ENCODE measurements around the gene LRRC49. TPM values are rescaled to one million over a fixed set of nuclear protein-coding genes. Genes with fewer than 3 reads are reported as not detected.

Gene LRRC49
- total and polyA plus RNA-seq, 2 of the 13 experiments (the other 11 are each of a cell fraction or from before 2014, with no cell fraction given) = 0.57 to 1.00 TPM

DNA sequence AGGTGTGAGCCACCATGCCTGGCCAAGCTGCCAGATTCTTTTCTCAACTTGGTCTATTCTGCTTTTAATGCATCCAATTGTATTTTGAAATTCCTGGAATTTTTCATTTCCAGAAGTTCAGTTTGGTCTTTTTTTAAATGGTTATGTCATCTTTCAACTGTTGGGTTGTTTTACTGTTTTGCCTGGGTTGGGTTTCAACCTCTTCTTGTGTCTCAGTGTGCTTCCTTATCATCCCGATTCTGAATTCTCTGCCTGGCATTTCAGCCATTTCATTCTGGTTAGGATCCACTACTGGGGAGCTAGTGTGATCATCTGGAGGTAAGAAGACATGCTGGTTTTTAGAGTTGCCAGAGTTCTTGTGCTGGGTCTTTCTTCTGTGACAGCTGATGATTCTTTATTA is 61.5 kb downstream of the LRRC49 start:
- no peak overlapping the region for H3K4me2 ChIP-seq (ENCODE audit: low read depth, low read length)

DNA sequence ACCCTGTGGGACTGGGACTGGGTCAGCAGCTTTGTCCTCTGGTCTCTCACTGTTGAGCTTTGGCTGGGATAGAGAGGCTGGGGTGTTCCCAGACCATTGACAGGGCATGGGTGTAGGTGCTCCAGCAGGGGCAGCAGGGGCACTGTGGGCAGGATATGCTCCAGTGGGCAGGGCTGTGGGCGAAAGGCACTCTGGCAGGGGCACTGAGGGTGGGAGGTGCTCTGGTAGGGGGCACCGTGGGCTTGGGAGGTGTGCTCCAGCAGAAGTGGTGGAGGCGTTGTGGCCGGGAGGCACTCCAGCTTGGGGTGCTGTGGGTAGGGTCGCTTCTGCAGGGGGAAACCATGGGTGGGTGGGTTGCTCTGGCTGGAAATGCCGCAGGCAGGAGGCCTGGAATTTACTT is 62.1 kb downstream of the LRRC49 start:
- Histone ChIP-seq H3K79me2 (ENCODE audit: insufficient read depth, low read length) (no peaks in the 10 kb centered on the region), H3K4me2 (ENCODE audit: low read depth, low read length) (no peak overlapping the region), H3K4me1 (ENCODE audit: insufficient read depth, low read length) (no peaks in the 10 kb centered on the region), H3K9me3 (ENCODE audit: low read length) (no peaks in the 10 kb centered on the region), H3K4me3 (replicated peaks in 1 of 3; ENCODE audit: insufficient read depth in 1 of 3, low read depth in 2 of 3, low read length in 3 of 3) (no peak overlapping the region), H3K27ac (ENCODE audit: extremely low read length, insufficient read depth, low read length) (no peak overlapping the region), H3K27me3 (ENCODE audit: control insufficient read depth in 1 of 2, insufficient read depth in 2 of 2, low read length in 2 of 2) (no peaks in the 10 kb centered on the region), H2AFZ (ENCODE audit: low read length) (no peak overlapping the region), H4K20me1 (ENCODE audit: insufficient read depth, low read length) (no peaks in the 10 kb centered on the region), H3K9ac (ENCODE audit: insufficient read depth, low read depth, low read length) (no peak overlapping the region), H3K36me3 (replicated peaks in 1 of 2; ENCODE audit: control insufficient read depth in 1 of 2, insufficient read depth in 2 of 2, low read length in 2 of 2) (no peaks in the 10 kb centered on the region)
- TF ChIP-seq ELF1 (CRISPR knock-in tag; IDR thresholded peaks at IDR 0.05) (no peak), PHF5A (CRISPR knock-in tag; IDR thresholded peaks at IDR 0.05; ENCODE audit: low read depth, unreplicated experiment) (no peak), SATB2 (CRISPR knock-in tag; IDR thresholded peaks at IDR 0.05) (no peak), ZFX (CRISPR knock-in tag; IDR thresholded peaks at IDR 0.05; ENCODE audit: low read depth) (no peak), FOXP1 (IDR thresholded peaks at IDR 0.05) (no peak), FOXP1 (CRISPR knock-in tag; IDR thresholded peaks at IDR 0.05) (no peak), ZNF350 (CRISPR knock-in tag; IDR thresholded peaks at IDR 0.05; ENCODE audit: borderline replicate concordance, low read depth) (no peak), ZNF549 (CRISPR knock-in tag; IDR thresholded peaks at IDR 0.05) (no peak), HDAC1 (CRISPR knock-in tag; IDR thresholded peaks at IDR 0.05) (no peak), PHF21A (CRISPR knock-in tag; IDR thresholded peaks at IDR 0.05) (no peak), ZNF441 (CRISPR knock-in tag; IDR thresholded peaks at IDR 0.05; ENCODE audit: borderline replicate concordance) (no peak), ZSCAN21 (CRISPR knock-in tag; IDR thresholded peaks at IDR 0.05; ENCODE audit: borderline replicate concordance) (no peak), ZNF674 (CRISPR knock-in tag; IDR thresholded peaks at IDR 0.05; ENCODE audit: low read depth) (no peak), CAMTA2 (CRISPR knock-in tag; IDR thresholded peaks at IDR 0.05; ENCODE audit: borderline replicate concordance) (no peak)
- TF ChIP-seq, protein P1, sequence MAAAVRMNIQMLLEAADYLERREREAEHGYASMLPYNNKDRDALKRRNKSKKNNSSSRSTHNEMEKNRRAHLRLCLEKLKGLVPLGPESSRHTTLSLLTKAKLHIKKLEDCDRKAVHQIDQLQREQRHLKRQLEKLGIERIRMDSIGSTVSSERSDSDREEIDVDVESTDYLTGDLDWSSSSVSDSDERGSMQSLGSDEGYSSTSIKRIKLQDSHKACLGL (CRISPR knock-in tag; IDR thresholded peaks at IDR 0.05) = no peak
- DNase-seq (ENCODE audit: low spot score) (no peak), FAIRE-seq (no peak), ATAC-seq (no peak)
- BruUV-seq (replicated peaks) = no TSS peak
- 12% methylated on average over 6 of the region's 6 CpGs for WGBS (ENCODE audit: low lambda C conversion rate)
- intact Hi-C loops (cut with micrococcal nuclease; ENCODE audit: unreplicated experiment) (no loop called here), in situ Hi-C loops (cut with HindIII; ENCODE audit: extremely low pct_ligation_motif_present, low pct_unique_long_range_greater_than_20kb) (no loop called here)
- CTCF ChIA-PET (ENCODE audit: low intra/inter-chr PET ratio, low total read pairs) = no interaction called here
- POLR2A ChIA-PET = no interaction called here

More for the DNA sequence above, 61.5 kb downstream of the LRRC49 start:
- ChIA-PET POLR2A (no interaction called here), CTCF (ENCODE audit: low intra/inter-chr PET ratio, low total read pairs) (no interaction called here)
- no peak overlapping the region for H2AFZ ChIP-seq (ENCODE audit: low read length)
- H3K9ac ChIP-seq (ENCODE audit: insufficient read depth, low read depth, low read length) = no peak overlapping the region
- WGBS (ENCODE audit: low lambda C conversion rate) = 38% methylated on average over 1 of the region's 1 CpG
- in situ Hi-C loops (cut with HindIII; ENCODE audit: extremely low pct_ligation_motif_present, low pct_unique_long_range_greater_than_20kb) = no loop called here
- no TSS peak for BruUV-seq (replicated peaks)
- intact Hi-C loops (cut with micrococcal nuclease; ENCODE audit: unreplicated experiment) = no loop called here
- H3K27ac ChIP-seq (ENCODE audit: extremely low read length, insufficient read depth, low read length) = no peak overlapping the region
- FAIRE-seq = no peak
- H3K4me1 ChIP-seq (ENCODE audit: insufficient read depth, low read length) = no peaks in the 10 kb centered on the region
- H4K20me1 ChIP-seq (ENCODE audit: insufficient read depth, low read length) = no peaks in the 10 kb centered on the region
- TF ChIP-seq ATF7 (IDR thresholded peaks at IDR 0.05) (peak; percentile 48), ATF7 (CRISPR knock-in tag; IDR thresholded peaks at IDR 0.05) (no peak), SMC3 (IDR thresholded peaks at IDR 0.05; ENCODE audit: low read length) (no peak)
- no peaks in the 10 kb centered on the region for H3K36me3 ChIP-seq (replicated peaks in 1 of 2; ENCODE audit: control insufficient read depth in 1 of 2, insufficient read depth in 2 of 2, low read length in 2 of 2)
- H3K9me3 ChIP-seq (ENCODE audit: low read length) = no peaks in the 10 kb centered on the region
- no peak for ATAC-seq
- no peaks in the 10 kb centered on the region for H3K27me3 ChIP-seq (ENCODE audit: control insufficient read depth in 1 of 2, insufficient read depth in 2 of 2, low read length in 2 of 2)
- H3K79me2 ChIP-seq (ENCODE audit: insufficient read depth, low read length) = no peaks in the 10 kb centered on the region
- no peak for DNase-seq (ENCODE audit: low spot score)
- no peak overlapping the region for H3K4me3 ChIP-seq (replicated peaks in 1 of 3; ENCODE audit: insufficient read depth in 1 of 3, low read depth in 2 of 3, low read length in 3 of 3)

Measured in HepG2 (cell line).